SU-DHL-6 (cell line): ENCODE results near the gene TTF1.

Experiments used
- EZH2phosphoT487 ChIP-seq: fragments of 200-600 bp; sonication (generic), shearing (Covaris generic); conservative IDR thresholded peaks from 2 replicates; pipeline ENCODE4 v1.6.1; 2018; ENCODE audit warnings: mild to moderate bottlenecking, antibody characterized with exemption, low read length, moderate library complexity, mixed read lengths
- TF ChIP-seq, protein P1 (sequence below): fragments of 200-600 bp; sonication (generic); IDR thresholded peaks from one replicate; pipeline ENCODE4 v1.5.1; 2017; ENCODE audit warnings: antibody characterized with exemption, mild to moderate bottlenecking, low read length, moderate library complexity; ENCODE audit not compliant: insufficient read depth, poor library complexity, severe bottlenecking

DNA sequence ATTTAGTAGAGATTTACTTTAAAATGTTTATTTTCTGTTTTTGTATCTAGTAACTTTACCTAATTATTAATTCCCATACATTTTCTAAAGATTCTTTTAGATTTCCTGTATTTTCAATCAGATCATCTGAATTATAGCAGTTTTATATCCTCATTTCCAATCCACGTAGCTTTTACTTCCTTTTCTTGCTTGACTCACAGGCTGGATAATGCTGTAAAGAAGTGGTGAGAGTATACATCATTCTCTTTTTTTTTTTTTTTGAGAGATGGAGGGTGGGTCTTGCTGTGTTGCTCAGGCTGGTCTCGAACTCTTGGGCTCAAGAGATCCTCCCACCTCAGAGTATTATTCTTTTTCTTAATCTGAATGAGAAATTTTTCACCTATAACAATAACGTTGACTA is 40.7 kb downstream of the TTF1 start:
- TF ChIP-seq, protein P1, sequence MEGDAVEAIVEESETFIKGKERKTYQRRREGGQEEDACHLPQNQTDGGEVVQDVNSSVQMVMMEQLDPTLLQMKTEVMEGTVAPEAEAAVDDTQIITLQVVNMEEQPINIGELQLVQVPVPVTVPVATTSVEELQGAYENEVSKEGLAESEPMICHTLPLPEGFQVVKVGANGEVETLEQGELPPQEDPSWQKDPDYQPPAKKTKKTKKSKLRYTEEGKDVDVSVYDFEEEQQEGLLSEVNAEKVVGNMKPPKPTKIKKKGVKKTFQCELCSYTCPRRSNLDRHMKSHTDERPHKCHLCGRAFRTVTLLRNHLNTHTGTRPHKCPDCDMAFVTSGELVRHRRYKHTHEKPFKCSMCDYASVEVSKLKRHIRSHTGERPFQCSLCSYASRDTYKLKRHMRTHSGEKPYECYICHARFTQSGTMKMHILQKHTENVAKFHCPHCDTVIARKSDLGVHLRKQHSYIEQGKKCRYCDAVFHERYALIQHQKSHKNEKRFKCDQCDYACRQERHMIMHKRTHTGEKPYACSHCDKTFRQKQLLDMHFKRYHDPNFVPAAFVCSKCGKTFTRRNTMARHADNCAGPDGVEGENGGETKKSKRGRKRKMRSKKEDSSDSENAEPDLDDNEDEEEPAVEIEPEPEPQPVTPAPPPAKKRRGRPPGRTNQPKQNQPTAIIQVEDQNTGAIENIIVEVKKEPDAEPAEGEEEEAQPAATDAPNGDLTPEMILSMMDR, result no peak
- TF ChIP-seq EZH2phosphoT487, result no peak
